ENCODE data around the gene GRM3.

The GRM3 gene

GRCh38 chr7:86900886-86901285 is 257.2 kb downstream of the GRM3 start:
- no peak for DNase-seq (ENCODE audit: low read depth)

GRCh38 chr7:86904949-86905834 is 261.5 kb downstream of the GRM3 start:
- DNase-seq (ENCODE audit: low read depth) = no peak

GRCh38 chr7:86908948-86909347 is 265.2 kb downstream of the GRM3 start:
- DNase-seq (ENCODE audit: low read depth) = no peak

- DNase-seq (ENCODE audit: low read depth) = no peak
These were observed 267.9 kb downstream of the GRM3 start for GRCh38 chr7:86911659-86912058.

- no peak for DNase-seq (ENCODE audit: low read depth)
These were observed 270.0 kb downstream of the GRM3 start for GRCh38 chr7:86913709-86914108.

Data from T follicular helper cell (primary cell).